Measurements from ENCODE around the gene PLA2G2D. TPM values are rescaled to one million over a fixed set of nuclear protein-coding genes. Genes with fewer than 3 reads are reported as not detected.

Gene PLA2G2D
- total RNA-seq, 2 donors from 2014 or later = not detected

- Mint-ChIP-seq H3K4me1 (no peaks in the 10 kb centered on the region), H3K27me3 (ENCODE audit: insufficient read depth) (no peaks in the 10 kb centered on the region), H3K4me3 (no peak overlapping the region), H3K36me3 (ENCODE audit: low read depth) (peaks cover 3% of the 10 kb centered on the region), H3K27ac (no peak overlapping the region), H3K9me3 (peaks cover 27% of the 10 kb centered on the region)
- H3K27me3 ChIP-seq (ENCODE audit: control insufficient read depth, insufficient read depth, low read length, poor library complexity, severe bottlenecking) = no peaks in the 10 kb centered on the region
- H3K4me3 ChIP-seq (ENCODE audit: low read length) = no peak overlapping the region
- H3K27ac ChIP-seq (ENCODE audit: low read depth, low read length) = no peak overlapping the region
- TF ChIP-seq, protein P1, sequence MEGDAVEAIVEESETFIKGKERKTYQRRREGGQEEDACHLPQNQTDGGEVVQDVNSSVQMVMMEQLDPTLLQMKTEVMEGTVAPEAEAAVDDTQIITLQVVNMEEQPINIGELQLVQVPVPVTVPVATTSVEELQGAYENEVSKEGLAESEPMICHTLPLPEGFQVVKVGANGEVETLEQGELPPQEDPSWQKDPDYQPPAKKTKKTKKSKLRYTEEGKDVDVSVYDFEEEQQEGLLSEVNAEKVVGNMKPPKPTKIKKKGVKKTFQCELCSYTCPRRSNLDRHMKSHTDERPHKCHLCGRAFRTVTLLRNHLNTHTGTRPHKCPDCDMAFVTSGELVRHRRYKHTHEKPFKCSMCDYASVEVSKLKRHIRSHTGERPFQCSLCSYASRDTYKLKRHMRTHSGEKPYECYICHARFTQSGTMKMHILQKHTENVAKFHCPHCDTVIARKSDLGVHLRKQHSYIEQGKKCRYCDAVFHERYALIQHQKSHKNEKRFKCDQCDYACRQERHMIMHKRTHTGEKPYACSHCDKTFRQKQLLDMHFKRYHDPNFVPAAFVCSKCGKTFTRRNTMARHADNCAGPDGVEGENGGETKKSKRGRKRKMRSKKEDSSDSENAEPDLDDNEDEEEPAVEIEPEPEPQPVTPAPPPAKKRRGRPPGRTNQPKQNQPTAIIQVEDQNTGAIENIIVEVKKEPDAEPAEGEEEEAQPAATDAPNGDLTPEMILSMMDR (conservative IDR thresholded peaks at IDR 0.05) = peak; percentile 87
- H3K4me1 ChIP-seq (ENCODE audit: control insufficient read depth, insufficient read depth, low read length) = no peaks in the 10 kb centered on the region
- H3K9ac ChIP-seq (ENCODE audit: extremely low read depth, low read length, poor library complexity, severe bottlenecking) = no peak overlapping the region
- WGBS, 2 experiments (ENCODE audit: insufficient coverage in 1 of 2, insufficient read length in 1 of 2) = 54 to 59% methylated on average over 10 to 14 of the region's 14 CpGs
- DNase-seq = peak; percentile 87
- H3K9me3 ChIP-seq (ENCODE audit: control insufficient read depth, low read length) = peaks cover 17% of the 10 kb centered on the region
- H3K36me3 ChIP-seq (ENCODE audit: control insufficient read depth, insufficient read depth, low read length) = no peaks in the 10 kb centered on the region
Observed at GRCh38 chr1:20100632-20101355, 18.5 kb downstream of the PLA2G2D start.

GRCh38 chr1:20099533-20099932 is 19.8 kb downstream of the PLA2G2D start:
- Histone ChIP-seq H3K27me3 (ENCODE audit: control insufficient read depth, insufficient read depth, low read length, poor library complexity, severe bottlenecking) (no peaks in the 10 kb centered on the region), H3K9ac (ENCODE audit: extremely low read depth, low read length, poor library complexity, severe bottlenecking) (no peak overlapping the region), H3K9me3 (ENCODE audit: control insufficient read depth, low read length) (peaks cover 23% of the 10 kb centered on the region), H3K36me3 (ENCODE audit: control insufficient read depth, insufficient read depth, low read length) (no peaks in the 10 kb centered on the region), H3K27ac (ENCODE audit: low read depth, low read length) (no peak overlapping the region), H3K4me3 (ENCODE audit: low read length) (no peak overlapping the region), H3K4me1 (ENCODE audit: control insufficient read depth, insufficient read depth, low read length) (no peaks in the 10 kb centered on the region)
- no peaks in the 10 kb centered on the region for H3K4me1 Mint-ChIP-seq
- H3K36me3 Mint-ChIP-seq (ENCODE audit: low read depth) = peaks cover 3% of the 10 kb centered on the region
- DNase-seq = no peak
- H3K27me3 Mint-ChIP-seq (ENCODE audit: insufficient read depth) = no peaks in the 10 kb centered on the region
- H3K27ac Mint-ChIP-seq = no peak overlapping the region
- TF ChIP-seq, protein P1 (conservative IDR thresholded peaks at IDR 0.05) = no peak
- H3K4me3 Mint-ChIP-seq = no peak overlapping the region
- peaks cover 37% of the 10 kb centered on the region for H3K9me3 Mint-ChIP-seq
- WGBS, 2 experiments (ENCODE audit: insufficient coverage in 1 of 2, insufficient read length in 1 of 2) = 86 to 100% methylated on average over 1 to 3 of the region's 3 CpGs

DNA sequence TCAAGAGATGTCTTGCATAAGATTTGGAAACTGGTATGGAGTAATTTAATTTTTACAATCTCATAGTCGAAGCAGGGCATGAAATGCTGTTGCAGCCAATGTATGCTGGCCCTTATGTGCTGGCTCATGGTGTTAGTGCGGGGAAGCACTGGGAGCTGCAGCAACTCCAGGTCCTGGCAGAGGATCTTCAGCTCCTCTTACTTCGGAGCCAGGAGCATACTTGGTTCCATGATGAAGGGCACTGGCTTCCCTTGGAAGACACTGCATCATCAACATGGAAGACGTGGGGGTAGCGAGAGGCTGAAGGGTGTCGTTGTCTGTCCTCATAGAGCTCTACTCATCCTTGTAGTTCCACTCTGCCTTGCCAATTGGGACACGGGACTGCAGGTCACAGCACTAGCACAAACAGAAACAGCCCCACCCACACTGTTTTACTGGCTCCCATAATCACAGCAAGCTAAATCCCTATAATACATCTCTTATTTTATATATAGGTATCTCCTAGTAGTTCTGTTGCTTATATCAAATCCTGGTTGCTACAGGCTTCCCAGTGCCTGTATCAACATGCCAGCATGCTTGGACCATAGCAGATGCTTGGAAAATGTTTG is 22.4 kb downstream of the PLA2G2D start:
- 84 to 90% methylated on average over 6 to 7 of the region's 7 CpGs for WGBS, 2 experiments (ENCODE audit: insufficient coverage in 1 of 2, insufficient read length in 1 of 2)
- H3K36me3 Mint-ChIP-seq (ENCODE audit: low read depth) = peaks cover 3% of the 10 kb centered on the region
- no peak for DNase-seq

More for the DNA sequence above, 22.4 kb downstream of the PLA2G2D start:
- H3K4me1 ChIP-seq (ENCODE audit: control insufficient read depth, insufficient read depth, low read length) = no peaks in the 10 kb centered on the region
- Mint-ChIP-seq H3K4me1 (no peaks in the 10 kb centered on the region), H3K9me3 (peaks cover 37% of the 10 kb centered on the region), H3K27me3 (ENCODE audit: insufficient read depth) (peaks cover 14% of the 10 kb centered on the region), H3K27ac (no peak overlapping the region), H3K4me3 (no peak overlapping the region)
- H3K9me3 ChIP-seq (ENCODE audit: control insufficient read depth, low read length) = peaks cover 23% of the 10 kb centered on the region
- no peak overlapping the region for H3K4me3 ChIP-seq (ENCODE audit: low read length)
- no peaks in the 10 kb centered on the region for H3K36me3 ChIP-seq (ENCODE audit: control insufficient read depth, insufficient read depth, low read length)
- H3K27ac ChIP-seq (ENCODE audit: low read depth, low read length) = no peak overlapping the region
- peaks cover 10% of the 10 kb centered on the region for H3K27me3 ChIP-seq (ENCODE audit: control insufficient read depth, insufficient read depth, low read length, poor library complexity, severe bottlenecking)
- TF ChIP-seq, protein P1 (conservative IDR thresholded peaks at IDR 0.05) = no peak
- H3K9ac ChIP-seq (ENCODE audit: extremely low read depth, low read length, poor library complexity, severe bottlenecking) = no peak overlapping the region
